Esophagus squamous epithelium (tissue), 4 donors: Measurements from ENCODE around the gene RNF113A.

Experiments used
- CTCF ChIP-seq, 6 experiments: fragments of 450-650 bp in 4 of 6; fragments of 200-600 bp in 2 of 6; sonication (generic) in 2 of 6; IDR thresholded peaks; one replicate each; pipeline ENCODE4 v1.5.1; 2016 to 2019; ENCODE audit warnings: antibody characterized with exemption in 6 of 6, mild to moderate bottlenecking in 4 of 6, moderate library complexity in 4 of 6
- POLR2A ChIP-seq, 4 donors: fragments of 450-650 bp; IDR thresholded peaks; one replicate each; pipeline ENCODE4 v1.6.1; 2017; ENCODE audit warnings: antibody characterized with exemption in 4 of 4, mild to moderate bottlenecking in 4 of 4, moderate library complexity in 3 of 4

GRCh38 chrX:119871245-119871598 is 311 bp downstream of the RNF113A start:
- TF ChIP-seq POLR2A (IDR thresholded peaks at IDR 0.05) (no peak), CTCF (IDR thresholded peaks at IDR 0.05) (no peak)
